Natural killer cell (primary cell): Measurements from ENCODE around the gene ARL14EP. TPM values are rescaled to one million over a fixed set of nuclear protein-coding genes. Genes with fewer than 3 reads are reported as not detected.
A peak's percentile ranks its signal among the peaks of the same experiment; 100 is the strongest.

Experiments
- ATAC-seq, 3 donors: fragments of 150-1000 bp in 2 of 3; fragments of 200-7000 bp in 1 of 3; cut with Tn5 transposase; 1 replicate in 1 of 3; 2 replicates in 2 of 3; pipeline ENCODE4 v1.10.0; 2021; ENCODE audit warnings: mild to moderate bottlenecking in 2 of 3, moderate library complexity in 2 of 3
- DNase-seq, 2 donors: peaks; one replicate each; pipeline versions ENCODE4 v3.0.0 to v3.0.0-alpha.2; 2013 to 2021; ENCODE audit warnings: mixed read lengths in 1 of 2
- H3K27ac ChIP-seq: one replicate; pipeline ENCODE4 v1.5.1; 2013; ENCODE audit warnings: mild to moderate bottlenecking, low read length
- H3K27me3 ChIP-seq: one replicate; pipeline ENCODE4 v1.6.1; 2013; ENCODE audit warnings: low read length; ENCODE audit not compliant: control insufficient read depth, insufficient read depth
- H3K36me3 ChIP-seq: one replicate; pipeline ENCODE4 v1.6.1; 2013; ENCODE audit warnings: low read length; ENCODE audit not compliant: control insufficient read depth, insufficient read depth
- H3K4me1 ChIP-seq: one replicate; pipeline ENCODE4 v1.6.1; 2013; ENCODE audit warnings: low read length; ENCODE audit not compliant: control insufficient read depth, insufficient read depth
- H3K4me3 ChIP-seq: one replicate; pipeline ENCODE4 v1.5.1; 2013; ENCODE audit warnings: low read length
- H3K9me3 ChIP-seq: one replicate; pipeline ENCODE4 v1.6.1; 2013; ENCODE audit warnings: low read length; ENCODE audit not compliant: control insufficient read depth, insufficient read depth
- H3K27ac Mint-ChIP-seq, 2 donors: one replicate each; pipeline ENCODE4 v1.8.0; 2022; ENCODE audit warnings: mild to moderate bottlenecking in 2 of 2, mixed read lengths in 2 of 2, moderate library complexity in 1 of 2
- H3K27me3 Mint-ChIP-seq, 2 donors: one replicate each; pipeline ENCODE4 v1.8.0; 2022; ENCODE audit warnings: low read depth in 2 of 2, mixed read lengths in 2 of 2
- H3K36me3 Mint-ChIP-seq: one replicate; pipeline ENCODE4 v1.8.0; 2022; ENCODE audit warnings: mixed read lengths
- H3K4me1 Mint-ChIP-seq, 2 donors: one replicate each; pipeline ENCODE4 v1.8.0; 2022; ENCODE audit warnings: mixed read lengths in 2 of 2
- H3K4me3 Mint-ChIP-seq: one replicate; pipeline ENCODE4 v1.8.0; 2022; ENCODE audit warnings: mild to moderate bottlenecking, moderate library complexity, mixed read lengths
- H3K9me3 Mint-ChIP-seq, 2 donors: one replicate each; pipeline ENCODE4 v1.8.0; 2022; ENCODE audit warnings: mixed read lengths in 2 of 2
- WGBS: methylation state at CpG from one replicate; pipeline ENCODE4 v1.1.7; 2013; ENCODE audit warnings: missing lambda C conversion rate; ENCODE audit not compliant: insufficient coverage; 5-methylcytosine and 5-hydroxymethylcytosine counted together
- intact Hi-C: fragments of 100-400 bp; cut with micrococcal nuclease; formaldehyde crosslinking; loops from one replicate; pipeline ENCODE4 v1.14.2; 2022
- total RNA-seq, 4 donors: library from RNA; stranded (reverse); fragments of 120-200 nt in 1 of 4; gene quantifications; one replicate each; pipeline versions ENCODE4 v1.2.3 to v1.2.4, GENCODE V29; 2013 to 2022
- TF ChIP-seq, protein P1 (sequence below): fragments of 200-600 bp; IDR thresholded peaks from one replicate; pipeline ENCODE4 v1.8.0; 2022; ENCODE audit warnings: antibody characterized with exemption

Gene ARL14EP
- total RNA-seq, 3 donors from 2014 or later (not counting 1 experiment from before 2014, with no cell fraction given) = 22.7 to 41.9 (median 22.8) TPM

DNA sequence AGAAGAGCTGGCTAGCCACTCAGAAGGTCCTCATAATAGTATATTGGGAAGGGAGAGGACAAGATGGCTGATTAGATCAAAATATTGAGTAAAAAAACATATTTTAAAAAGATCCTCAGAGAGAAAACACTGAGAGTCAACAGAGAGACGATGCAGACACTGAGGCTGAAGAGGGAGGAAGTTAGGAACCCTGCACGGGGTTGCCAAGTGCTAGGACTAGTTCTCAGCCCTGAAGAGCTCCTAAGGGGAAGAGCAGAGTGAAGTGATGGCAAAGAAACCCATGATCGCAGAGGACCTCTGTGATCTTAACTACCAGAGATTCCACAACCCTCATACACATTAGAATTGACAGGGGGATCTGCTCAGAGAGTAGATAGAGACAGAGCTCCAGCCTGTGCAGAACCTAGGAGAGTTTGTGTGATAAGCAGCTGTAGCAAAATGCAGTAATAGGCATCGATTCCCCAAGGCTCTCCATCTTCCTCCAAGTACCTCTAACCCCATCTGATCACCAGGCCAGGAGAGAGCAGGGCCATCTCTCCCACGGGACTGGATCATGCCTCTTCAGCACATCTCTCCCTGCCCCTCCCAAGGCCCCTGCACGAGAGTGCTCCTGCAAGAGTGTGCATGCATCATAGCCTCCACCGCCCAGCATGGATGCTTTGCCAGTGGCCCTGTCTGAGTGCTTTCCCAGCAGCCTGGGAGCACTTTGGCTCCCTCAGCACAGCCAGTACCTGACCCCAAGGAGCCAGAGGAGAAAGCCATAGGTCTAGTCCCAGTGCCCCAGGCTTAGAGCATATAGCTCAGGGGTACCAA, 41.2 kb upstream of the ARL14EP start:
- Mint-ChIP-seq H3K4me1 (peaks cover 28 to 40% of the 10 kb centered on the region in 2 donors), H3K36me3 (no peaks in the 10 kb centered on the region), H3K4me3 (peak overlapping the region; percentile 60), H3K9me3 (peaks cover 0 to 2% of the 10 kb centered on the region in 2 donors), H3K27me3 (no peaks in the 10 kb centered on the region), H3K27ac (peak overlapping the region; percentile 70 to 85)
- no peaks in the 10 kb centered on the region for H3K9me3 ChIP-seq
- peak overlapping the region; percentile 31 for H3K27ac ChIP-seq
- 52% methylated on average over 6 of the region's 7 CpGs for WGBS
- DNase-seq = peak in 1 of 2 donors; percentile 3
- intact Hi-C loops = no loop called here
- TF ChIP-seq, protein P1, sequence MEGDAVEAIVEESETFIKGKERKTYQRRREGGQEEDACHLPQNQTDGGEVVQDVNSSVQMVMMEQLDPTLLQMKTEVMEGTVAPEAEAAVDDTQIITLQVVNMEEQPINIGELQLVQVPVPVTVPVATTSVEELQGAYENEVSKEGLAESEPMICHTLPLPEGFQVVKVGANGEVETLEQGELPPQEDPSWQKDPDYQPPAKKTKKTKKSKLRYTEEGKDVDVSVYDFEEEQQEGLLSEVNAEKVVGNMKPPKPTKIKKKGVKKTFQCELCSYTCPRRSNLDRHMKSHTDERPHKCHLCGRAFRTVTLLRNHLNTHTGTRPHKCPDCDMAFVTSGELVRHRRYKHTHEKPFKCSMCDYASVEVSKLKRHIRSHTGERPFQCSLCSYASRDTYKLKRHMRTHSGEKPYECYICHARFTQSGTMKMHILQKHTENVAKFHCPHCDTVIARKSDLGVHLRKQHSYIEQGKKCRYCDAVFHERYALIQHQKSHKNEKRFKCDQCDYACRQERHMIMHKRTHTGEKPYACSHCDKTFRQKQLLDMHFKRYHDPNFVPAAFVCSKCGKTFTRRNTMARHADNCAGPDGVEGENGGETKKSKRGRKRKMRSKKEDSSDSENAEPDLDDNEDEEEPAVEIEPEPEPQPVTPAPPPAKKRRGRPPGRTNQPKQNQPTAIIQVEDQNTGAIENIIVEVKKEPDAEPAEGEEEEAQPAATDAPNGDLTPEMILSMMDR = no peak
- H3K4me1 ChIP-seq = peaks cover 16% of the 10 kb centered on the region
- ATAC-seq = peak; percentile 18 to 40 (median 26)
- H3K27me3 ChIP-seq = no peaks in the 10 kb centered on the region
- H3K36me3 ChIP-seq = no peaks in the 10 kb centered on the region
- H3K4me3 ChIP-seq = no peak overlapping the region

DNA sequence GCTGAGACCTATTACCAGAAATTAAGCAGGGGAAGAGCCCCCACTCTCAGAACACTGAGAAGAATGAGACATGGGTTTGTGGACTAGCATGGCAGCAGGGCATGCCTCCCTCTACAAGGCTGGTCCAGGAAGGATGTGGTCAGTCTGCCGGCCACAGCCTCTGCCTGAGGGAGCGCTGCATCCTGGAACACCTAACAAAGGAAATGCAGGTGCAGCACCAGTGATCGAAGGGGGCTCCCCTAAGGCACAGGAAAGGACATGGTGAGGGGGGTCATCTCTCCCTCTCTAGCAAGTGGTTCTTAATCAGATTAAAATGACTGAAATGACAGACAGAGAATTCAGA, 40.6 kb upstream of the ARL14EP start:
- Mint-ChIP-seq H3K27ac (peak overlapping the region; percentile 70 to 85), H3K4me3 (peak overlapping the region; percentile 60), H3K36me3 (no peaks in the 10 kb centered on the region), H3K9me3 (peaks cover 0 to 2% of the 10 kb centered on the region in 2 donors), H3K4me1 (peaks cover 28 to 40% of the 10 kb centered on the region in 2 donors), H3K27me3 (no peaks in the 10 kb centered on the region)
- Histone ChIP-seq H3K9me3 (no peaks in the 10 kb centered on the region), H3K27ac (peak overlapping the region; percentile 31), H3K36me3 (no peaks in the 10 kb centered on the region), H3K27me3 (no peaks in the 10 kb centered on the region), H3K4me3 (no peak overlapping the region), H3K4me1 (peaks cover 16% of the 10 kb centered on the region)
- intact Hi-C loops = no loop called here
- TF ChIP-seq, protein P1 = no peak
- ATAC-seq = peak; percentile 36 to 68 (median 64)
- peak; percentile 19 to 26 for DNase-seq
- WGBS = 4% methylated on average over 3 of the region's 3 CpGs

DNA sequence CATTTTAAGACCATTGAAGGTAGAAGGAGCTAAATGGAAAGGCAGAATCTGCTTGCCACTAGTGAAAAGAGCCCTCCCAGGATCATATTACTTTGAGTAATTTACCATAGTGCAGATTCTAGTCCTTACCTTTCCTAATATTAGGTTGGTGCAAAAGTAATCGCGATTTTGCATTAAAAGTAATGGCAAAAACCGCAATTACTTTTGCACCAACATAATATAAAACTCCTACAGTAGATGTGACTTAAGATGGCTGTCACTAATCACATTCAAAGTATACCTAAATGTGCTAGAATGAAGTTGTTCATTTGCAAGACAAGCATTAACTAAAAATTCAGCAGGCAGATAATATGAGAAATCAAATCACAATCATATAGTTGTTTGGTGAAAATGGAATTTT, 38.1 kb upstream of the ARL14EP start:
- intact Hi-C loops = no loop called here
- H3K4me1 ChIP-seq = peaks cover 24% of the 10 kb centered on the region
- H3K9me3 Mint-ChIP-seq = peaks cover 0 to 2% of the 10 kb centered on the region in 2 donors
- no peaks in the 10 kb centered on the region for H3K9me3 ChIP-seq
- H3K4me1 Mint-ChIP-seq = peaks cover 33 to 47% of the 10 kb centered on the region in 2 donors
- no CpG with 5 or more reads among the region's 3 CpGs for WGBS
- no peaks in the 10 kb centered on the region for H3K27me3 ChIP-seq
- H3K4me3 ChIP-seq = no peak overlapping the region
- no peak overlapping the region for H3K27ac ChIP-seq
- TF ChIP-seq, protein P1 = no peak
- no peaks in the 10 kb centered on the region for H3K27me3 Mint-ChIP-seq
- H3K36me3 ChIP-seq = no peaks in the 10 kb centered on the region
- peak overlapping the region in 1 of 2 donors; percentile 70 for H3K27ac Mint-ChIP-seq
- ATAC-seq = no peak
- no peaks in the 10 kb centered on the region for H3K36me3 Mint-ChIP-seq
- no peak for DNase-seq
- no peak overlapping the region for H3K4me3 Mint-ChIP-seq
